Stimulated activated CD4-positive, alpha-beta T cell treated with anti-CD3 and anti-CD28 coated beads, Interleukin-15, amount 100 ng/mL, for 1 hour (primary cell): Measurements from ENCODE around the gene PTPN3.

ENCODE experiments used
- DNase-seq, 2 donors: peaks; one replicate each; pipeline ENCODE4 v3.0.0-alpha.2; 2020; ENCODE audit warnings: low read depth in 1 of 2, low spot score in 1 of 2

The PTPN3 gene

DNA sequence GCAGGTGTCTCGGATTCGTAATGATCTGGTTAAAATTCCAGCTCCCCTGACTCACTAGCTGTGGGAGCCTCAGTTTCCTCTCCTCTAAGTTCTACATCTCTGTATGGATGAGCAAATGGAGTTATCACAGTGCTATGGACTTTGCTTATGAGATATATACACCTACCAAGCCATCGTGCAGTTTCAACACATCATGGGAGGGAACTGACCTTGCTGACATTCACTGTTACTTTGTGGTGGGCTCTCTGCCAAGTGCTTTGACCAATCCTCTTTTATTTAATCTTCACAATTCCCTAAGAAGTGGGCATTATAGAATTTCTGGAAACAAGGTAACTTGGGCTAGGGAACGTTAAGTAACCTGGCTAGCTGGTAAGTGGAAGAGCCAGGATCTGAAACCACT, 70.2 kb downstream of the PTPN3 start:
- DNase-seq: no peak

DNA sequence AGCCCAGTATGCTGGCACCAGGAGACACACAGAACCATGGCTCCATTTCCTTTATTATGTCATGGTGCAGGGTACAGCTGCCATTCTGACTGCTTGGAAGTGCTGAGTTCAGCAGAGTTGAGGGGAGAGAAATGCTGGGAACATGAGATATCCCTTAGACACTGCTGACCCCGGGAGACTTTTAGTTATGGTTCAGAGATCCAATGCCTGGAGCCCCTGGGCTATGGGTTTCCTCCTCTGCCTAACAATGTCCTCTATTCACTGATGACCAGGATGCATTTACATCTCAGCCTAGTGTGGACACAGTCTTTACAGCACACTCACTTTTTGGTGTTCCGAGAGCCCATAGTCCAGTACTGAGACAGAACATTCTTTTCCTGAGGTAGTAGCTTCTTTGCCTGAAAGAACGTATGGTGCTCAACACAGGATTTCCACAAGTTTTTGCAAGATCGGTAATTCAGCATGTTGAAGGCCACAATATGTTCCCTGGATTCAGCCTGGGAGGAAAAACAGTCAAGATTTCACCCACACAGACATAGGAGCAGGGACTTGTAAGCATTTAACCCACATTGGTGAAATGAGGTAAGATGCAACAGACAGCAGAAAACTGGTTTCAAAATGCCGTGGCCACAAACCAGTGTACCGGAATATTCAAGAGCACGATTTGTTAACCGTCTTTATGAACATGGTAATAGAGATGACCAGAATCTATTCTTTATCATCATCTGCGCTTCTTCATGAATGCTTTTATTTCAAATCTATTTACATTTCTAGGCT, 71.3 kb downstream of the PTPN3 start:
- no peak for DNase-seq

GRCh38 chr9:109424618-109425017, 73.5 kb downstream of the PTPN3 start:
- no peak for DNase-seq

GRCh38 chr9:109423877-109424276, 74.2 kb downstream of the PTPN3 start:
- no peak for DNase-seq

GRCh38 chr9:109422641-109423040, 75.5 kb downstream of the PTPN3 start:
- DNase-seq: no peak

GRCh38 chr9:109421026-109421970, 76.8 kb downstream of the PTPN3 start:
- DNase-seq: no peak

DNA sequence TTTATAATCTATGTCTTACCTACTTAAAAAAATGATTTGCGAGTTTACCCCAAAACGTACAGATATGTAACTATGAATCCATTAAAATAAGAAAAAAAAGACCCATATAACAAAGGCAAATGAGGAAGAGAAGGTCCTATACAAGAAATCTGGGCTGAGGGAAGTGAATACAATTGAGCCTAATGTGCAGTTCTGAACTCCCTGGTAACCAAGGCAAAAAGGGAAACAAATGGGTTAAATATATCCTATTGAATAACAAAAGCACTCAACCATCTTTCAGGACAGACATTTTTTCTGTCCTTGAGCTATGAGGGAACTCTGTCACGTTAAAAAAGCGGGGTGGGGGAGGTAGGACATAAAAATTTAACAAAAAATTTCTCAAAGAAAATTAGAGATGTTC, 78.6 kb downstream of the PTPN3 start:
- no peak for DNase-seq

DNA sequence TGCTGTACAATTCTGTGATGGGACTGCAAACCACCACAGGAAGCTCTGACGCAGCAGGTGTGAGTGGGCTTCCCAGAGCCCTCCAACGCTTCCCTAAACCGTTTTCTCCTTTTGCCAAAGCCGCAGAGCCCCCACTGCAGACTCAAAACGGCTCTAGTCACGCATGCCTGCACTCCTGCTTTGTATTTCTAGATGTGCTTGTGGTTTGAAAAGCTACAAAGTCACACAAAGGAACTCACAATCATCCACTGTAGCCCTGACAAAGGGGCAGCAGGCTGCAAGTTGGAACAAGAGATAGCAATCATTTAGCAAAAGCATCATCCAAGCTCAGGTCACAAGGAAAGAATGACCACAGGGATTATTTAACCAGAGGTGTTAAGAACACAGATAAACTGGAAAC, 79.3 kb downstream of the PTPN3 start:
- no peak for DNase-seq

DNA sequence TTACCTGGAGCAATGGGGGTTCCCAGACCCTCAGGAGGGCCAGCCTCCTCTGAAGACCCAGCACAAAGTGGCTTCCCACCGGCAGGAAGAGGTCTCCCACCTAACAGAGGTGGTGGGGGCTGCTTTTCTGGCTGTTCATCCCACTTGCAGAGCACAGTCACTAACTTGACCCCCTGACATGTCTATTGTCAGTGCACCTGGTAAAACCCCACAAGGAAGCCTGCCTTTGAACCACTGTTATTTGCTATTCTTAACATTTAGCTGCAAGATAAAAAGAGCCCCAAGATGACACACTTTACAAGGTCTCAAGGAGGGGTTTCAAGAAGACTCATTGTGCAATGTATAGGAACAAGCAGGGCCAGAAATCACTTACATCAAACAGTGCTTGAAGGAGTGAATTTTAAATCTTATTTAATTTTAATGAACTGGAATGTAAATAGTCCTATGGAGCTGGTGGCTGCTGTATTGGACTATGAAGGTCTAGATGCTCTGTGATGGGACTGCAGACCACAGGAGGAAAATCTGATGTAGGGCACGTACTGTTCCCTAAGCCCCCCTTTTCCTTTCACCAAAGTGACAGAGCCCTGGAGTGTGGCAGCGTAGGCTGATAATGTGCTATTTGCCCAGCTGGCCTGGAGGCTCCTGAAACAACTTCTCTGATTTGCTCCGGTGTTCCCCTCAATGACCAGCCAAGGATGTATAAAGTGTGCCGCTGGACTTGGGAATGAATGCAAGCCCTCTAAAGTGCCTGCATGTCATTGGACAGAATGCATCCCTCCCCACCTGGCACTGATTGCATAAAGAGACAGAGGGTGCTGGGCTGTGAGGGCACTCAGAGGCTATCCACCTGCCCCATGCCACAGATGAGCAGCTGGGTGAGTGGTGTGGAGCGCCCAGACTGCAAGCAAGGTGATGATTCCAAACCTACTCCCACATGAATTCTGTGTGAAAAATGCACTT, 80.2 kb downstream of the PTPN3 start:
- no peak for DNase-seq

DNA sequence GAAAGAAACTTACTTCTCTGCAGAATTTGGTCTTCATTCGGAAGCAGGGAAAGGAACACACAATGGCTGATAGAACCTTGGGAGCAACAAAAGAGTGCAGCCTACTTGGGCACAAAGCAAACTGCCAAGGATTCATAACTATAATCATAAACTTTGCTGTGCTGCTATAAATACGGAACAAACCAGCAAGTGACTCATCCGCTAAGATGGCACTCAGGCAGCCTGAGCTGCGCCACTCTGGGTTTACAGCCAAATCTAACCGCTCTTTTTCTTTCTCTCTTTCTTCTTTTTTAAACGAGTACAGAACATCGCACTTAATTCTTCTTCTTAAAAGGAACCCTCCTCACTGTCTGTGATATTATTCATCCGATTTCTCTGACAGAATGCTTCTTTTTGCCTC, 81.1 kb downstream of the PTPN3 start:
- DNase-seq: no peak

DNA sequence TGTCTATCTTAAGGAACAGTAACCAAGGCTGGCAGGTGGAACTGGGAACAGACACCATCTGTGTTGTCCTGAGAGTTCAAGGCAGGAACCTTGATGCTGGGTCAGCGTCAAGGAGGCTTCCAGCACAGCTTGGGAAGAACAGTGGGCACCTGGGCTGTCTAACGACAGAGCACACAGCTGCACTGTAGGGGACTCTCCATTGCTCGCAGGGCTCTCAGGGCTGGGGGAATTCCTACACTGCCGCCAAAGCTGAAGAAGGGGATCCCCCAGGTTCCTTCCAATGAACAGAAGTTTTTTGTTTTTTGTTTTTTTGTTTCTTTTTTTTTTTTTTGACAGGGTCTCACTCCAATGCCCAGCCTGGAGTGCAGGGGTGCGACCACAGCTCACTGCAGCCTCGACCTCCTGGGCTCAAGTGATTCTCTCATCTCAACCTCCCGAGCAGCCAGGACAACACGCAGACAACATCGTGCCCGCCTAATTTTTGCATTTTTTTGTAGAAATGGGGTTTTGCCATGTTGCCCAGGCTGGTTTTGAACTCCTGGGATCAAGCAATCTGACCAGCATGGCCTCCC, 81.9 kb downstream of the PTPN3 start:
- DNase-seq: no peak

GRCh38 chr9:109414125-109414785, 83.9 kb downstream of the PTPN3 start:
- DNase-seq: no peak

DNA sequence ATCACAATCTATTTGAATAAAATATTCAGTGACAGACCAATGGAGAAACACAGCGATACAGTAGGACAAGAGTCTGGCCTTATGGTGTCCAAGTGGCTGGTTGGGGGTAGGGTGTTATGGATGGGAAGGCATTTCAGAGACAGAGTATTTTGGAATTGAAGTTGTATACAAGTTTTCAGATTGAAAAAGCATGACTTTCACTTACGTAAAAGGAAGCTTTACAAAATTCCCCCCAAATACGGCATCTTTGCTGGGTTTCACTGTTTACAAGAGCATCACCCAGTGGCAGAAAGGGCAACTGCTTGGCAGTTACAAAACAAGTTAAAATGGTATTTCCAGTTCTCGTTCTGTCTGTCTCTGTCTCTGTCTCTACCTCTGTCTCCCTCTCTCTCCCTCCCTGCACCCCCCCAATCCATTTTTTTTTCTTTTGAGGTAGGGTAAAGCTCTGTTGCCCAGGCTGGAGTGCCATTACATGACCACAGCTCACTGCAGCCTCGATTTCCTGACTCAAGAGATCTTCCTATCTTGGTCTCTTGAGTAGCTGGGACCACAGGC, 86.2 kb downstream of the PTPN3 start:
- no peak for DNase-seq

DNA sequence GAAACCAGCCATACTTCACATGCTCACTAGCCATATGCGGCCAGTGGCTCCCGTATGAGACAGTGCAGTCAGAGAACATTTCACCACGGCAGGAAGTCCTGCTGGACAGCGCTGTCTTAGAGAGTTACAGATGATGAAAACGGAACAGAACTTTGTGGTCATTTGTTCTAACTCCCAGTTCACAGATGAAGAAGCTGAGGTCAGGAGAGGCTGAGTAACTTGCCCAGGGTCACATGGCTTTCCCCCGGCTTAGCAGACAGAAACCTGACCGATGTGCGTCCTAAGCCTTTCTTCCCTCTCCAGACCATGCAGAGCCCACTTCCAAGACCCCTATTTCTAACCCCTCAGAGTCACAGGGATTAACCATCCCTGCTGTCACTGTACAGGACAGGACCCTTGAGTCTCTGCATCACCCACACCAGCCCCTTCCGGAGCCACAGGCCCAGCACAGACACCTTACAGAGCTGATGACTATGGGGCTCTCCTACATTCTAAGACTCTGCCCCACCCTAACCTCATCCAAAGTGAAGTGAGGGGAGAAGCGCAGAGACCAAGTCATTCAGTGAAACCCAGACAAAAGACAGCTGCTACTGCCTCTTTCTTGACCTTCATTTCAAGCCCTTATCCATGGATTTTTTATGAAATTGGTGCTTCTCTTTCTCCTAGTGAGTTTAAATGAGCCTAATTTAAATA, 86.9 kb downstream of the PTPN3 start:
- no peak for DNase-seq

GRCh38 chr9:109409773-109410397, 88.2 kb downstream of the PTPN3 start:
- no peak for DNase-seq

- no peak for DNase-seq
Measured at GRCh38 chr9:109408759-109409462, 89.2 kb downstream of the PTPN3 start.

GRCh38 chr9:109403766-109404320, 94.3 kb downstream of the PTPN3 start:
- no peak for DNase-seq

GRCh38 chr9:109403116-109403515, 95.0 kb downstream of the PTPN3 start:
- no peak for DNase-seq
